ENCODE measurements around the gene TRIM43B.
"Not testable (repeated sequence)": the region's sequence is repeated elsewhere in the genome, so short reads cannot be mapped to it uniquely, and the experiment has no call there.

Gene TRIM43B

GRCh38 chr2:95484654-95485053 is at the start of gene TRIM43B:
TSS of gene TRIM43B (minus strand) at chr2:95484754. CDS start at chr2:95482714, 2,040 bp downstream.
- DNase-seq (ENCODE audit: low spot score), result not testable (repeated sequence)

DNA sequence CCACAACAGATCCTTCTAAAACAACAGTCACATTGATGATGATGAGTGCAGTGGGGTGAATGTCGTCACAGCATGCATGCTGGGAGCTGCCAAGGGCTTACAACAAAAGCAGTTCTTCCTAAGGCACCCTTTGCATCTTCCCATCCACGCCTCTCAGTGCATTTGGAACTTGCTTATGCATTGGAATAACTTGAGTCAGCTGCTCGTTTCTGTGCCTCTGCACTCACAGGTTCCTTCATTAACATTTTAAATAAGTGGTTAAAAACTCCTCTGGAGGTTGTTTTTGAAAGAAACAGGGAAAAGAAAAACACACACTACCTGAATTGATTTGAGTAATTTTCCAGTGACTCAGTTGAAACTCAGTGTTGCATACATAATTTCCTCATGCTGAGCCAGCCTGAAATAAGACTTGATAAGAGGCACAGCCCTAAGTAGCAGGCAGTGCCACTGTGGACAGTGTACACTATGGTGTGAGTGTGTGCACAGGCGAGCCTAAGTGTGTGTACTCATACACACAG is 46.8 kb upstream of the TRIM43B start:
- DNase-seq (ENCODE audit: low spot score), result no peak

DNA sequence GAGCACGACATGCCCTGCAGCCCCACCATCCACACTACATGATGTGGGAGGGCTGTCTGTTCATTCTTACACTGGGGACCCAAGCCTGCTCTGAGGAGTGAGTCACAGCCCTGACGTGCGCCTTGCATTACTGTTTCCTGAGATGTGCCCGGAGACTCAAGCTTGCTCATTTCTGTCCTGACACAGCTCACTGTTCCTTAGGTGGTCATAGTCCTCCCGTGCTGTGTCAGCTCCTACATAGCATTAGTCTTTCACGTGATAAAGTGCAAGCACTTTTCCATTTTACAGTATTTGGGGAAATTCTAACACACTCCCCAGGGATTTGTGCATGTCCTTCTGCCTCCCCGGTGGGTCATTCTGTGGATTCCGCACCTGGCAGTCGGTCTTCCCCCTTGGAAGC is 46.2 kb upstream of the TRIM43B start:
- DNase-seq (ENCODE audit: low spot score), result no peak

- no peak for DNase-seq (ENCODE audit: low spot score)
These were observed 42.1 kb upstream of the TRIM43B start for GRCh38 chr2:95526360-95527341.

- DNase-seq (ENCODE audit: low spot score), result peak; percentile 15
These were observed 40.9 kb upstream of the TRIM43B start for GRCh38 chr2:95525294-95526035.

DNA sequence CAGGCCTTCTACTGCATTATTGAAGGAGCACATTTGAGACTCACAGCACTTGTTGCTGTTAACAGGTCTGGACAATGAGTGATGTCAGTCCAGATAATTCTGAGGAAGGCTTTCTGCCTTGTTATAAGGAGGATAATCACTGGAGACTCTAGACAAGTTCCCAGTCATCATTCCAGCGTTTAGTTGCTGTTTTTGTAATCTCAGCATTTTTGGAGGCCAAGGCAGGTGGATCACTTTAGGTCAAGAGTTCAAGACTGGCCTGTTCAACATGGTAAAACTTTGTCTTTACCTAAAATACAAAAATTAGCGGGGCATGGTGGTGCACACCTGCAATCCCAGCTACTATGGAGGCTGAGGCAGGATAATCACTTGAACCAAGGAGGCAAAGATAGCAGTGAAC is 39.6 kb upstream of the TRIM43B start:
- no peak for DNase-seq (ENCODE audit: low spot score)

DNA sequence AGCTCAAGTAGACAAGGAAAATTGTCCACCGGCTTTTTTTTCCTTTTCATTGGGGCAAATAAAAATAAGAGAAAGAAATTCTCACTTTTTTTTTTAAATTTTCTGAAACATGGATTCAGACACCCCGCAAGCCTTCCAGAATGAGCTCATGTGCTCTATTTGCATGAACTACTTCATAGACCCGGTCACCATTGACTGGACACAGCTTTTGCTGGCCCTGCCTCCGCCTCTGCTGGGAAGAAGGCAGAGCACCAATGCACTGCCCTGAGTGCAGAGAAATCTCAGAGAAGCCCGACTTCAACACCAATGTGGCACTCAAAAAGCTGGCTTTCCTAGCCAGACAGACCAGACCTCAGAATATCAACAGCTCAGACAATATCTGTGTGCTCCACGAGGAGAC is 30.2 kb upstream of the TRIM43B start:
- DNase-seq (ENCODE audit: low spot score), result no peak

DNA sequence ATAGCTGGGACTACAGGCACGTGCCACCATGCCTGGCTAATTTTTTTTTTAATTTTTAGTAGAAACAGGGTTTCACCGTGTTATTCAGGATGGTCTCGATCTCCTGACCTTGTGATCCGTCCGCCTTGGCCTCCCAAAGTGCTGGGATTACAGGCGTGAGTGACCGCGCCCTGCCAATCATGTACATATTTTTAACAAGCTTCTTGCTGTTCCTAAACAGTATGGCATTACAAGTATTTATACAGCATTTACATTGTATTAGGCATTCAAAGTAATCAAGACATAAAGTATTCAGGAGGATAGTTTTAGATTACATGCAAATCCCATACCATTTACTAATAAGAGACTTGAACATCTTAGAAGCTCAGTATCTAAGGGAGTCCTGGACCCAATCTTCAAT is 29.7 kb upstream of the TRIM43B start:
- DNase-seq (ENCODE audit: low spot score), result not testable (repeated sequence)

DNA sequence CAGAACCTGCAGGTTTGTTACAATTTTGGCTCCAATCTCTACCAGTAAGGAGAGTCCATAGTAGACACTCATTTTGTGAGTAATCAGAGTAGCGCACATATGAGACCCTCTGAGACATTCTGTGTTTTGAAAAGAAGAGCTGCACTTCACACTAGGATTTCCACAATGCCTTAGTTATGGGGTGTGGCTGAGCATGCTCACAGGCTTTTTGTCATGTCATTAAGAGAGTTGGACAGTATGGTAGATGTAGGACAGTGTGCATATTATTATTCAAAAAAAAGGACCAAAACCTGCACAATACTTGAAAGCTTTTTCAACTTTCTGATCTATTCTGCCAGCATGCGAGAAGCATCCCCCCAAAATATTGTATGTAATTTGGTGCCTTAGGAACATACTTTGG is 24.9 kb upstream of the TRIM43B start:
- no peak for DNase-seq (ENCODE audit: low spot score)

DNA sequence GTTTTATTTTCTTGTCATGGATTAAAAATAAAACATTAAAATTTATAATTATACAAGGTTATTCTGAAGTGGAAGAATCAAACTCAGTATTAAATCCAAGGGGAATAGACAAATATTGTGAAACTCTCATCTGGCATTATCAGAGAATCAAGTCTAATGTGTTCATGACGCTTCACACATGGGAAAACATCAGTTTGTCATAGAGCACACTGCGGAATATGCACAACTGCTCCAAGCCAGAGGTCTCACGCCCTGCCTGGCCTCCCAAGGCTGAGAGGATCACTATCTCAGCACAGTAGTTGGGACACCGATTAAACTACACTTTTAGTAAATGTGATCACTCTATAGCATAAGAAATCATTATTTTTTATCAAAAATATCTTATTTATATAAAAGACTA is 20.7 kb upstream of the TRIM43B start:
- DNase-seq (ENCODE audit: low spot score), result no peak

GRCh38 chr2:95500854-95501253 is 16.3 kb upstream of the TRIM43B start:
- no peak for DNase-seq (ENCODE audit: low spot score)

DNA sequence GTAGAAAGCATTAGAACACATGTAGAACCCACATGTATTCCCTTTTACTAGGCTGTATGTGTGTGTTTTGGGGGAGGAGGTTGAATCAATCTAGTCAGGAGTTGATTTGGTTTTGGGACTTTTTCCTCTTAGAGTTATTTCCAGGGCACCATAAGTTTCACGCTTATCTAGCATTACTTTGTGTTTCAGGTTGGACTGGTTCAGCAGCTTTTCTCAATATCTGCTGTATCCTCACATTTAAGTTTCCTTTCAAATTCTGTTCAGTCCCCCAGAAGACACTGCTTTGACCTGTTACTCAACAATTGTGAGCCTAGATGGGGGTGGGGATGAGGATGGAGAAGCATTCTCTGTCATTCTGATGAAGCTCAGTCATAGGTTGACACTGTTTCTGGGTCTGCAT is 7.5 kb upstream of the TRIM43B start:
- not testable (repeated sequence) for DNase-seq (ENCODE audit: low spot score)

- DNase-seq (ENCODE audit: low spot score), result not testable (repeated sequence)
These were observed 9.5 kb downstream of the TRIM43B start for GRCh38 chr2:95475025-95475424.

DNA sequence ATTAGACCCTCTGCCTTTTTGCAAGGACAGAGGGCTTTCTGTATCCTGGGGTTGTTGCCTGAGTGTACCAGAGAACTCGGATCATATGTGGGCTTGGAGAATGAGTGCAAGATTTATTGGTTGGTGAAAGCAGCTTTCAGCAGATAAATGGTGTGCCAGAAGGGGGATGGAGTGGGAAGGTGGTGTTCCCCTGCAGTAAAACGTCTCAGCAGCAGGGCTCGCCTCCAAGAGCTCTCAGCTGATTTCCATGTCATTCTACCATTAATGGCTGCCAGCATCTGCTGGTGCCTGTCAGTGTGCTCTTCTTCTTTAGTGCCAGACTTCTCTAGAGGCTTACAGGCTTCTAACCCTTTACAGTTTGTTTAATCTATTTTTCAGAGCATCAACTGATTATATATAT is 16.6 kb downstream of the TRIM43B start:
- not testable (repeated sequence) for DNase-seq (ENCODE audit: low spot score)

GRCh38 chr2:95466572-95466971 is 18.0 kb downstream of the TRIM43B start:
- DNase-seq (ENCODE audit: low spot score), result not testable (repeated sequence)

GRCh38 chr2:95463292-95463691 is 21.3 kb downstream of the TRIM43B start:
- not testable (repeated sequence) for DNase-seq (ENCODE audit: low spot score)

DNA sequence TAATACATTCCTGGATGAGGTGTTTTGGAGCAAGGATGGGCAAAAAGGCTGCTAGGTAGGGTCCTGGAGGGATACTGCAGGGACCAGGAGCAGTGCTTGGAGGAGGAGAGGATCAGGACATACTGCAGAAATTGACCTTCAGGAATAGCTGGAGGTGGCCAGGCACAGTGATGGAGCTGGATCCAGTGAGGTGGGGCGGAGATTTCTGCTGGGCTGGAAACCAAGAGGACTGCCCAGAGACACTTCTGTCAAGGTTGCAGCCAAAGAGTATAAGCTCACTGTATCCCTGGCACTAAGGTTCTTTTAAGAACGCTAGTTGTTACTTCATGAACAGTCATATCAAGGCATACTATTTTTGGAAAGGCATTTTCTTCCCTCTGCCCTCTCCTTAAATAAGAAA is 39.2 kb downstream of the TRIM43B start:
- DNase-seq (ENCODE audit: low spot score), result not testable (repeated sequence)

GRCh38 chr2:95442474-95443099 is 42.0 kb downstream of the TRIM43B start:
- DNase-seq (ENCODE audit: low spot score), result not testable (repeated sequence)

DNA sequence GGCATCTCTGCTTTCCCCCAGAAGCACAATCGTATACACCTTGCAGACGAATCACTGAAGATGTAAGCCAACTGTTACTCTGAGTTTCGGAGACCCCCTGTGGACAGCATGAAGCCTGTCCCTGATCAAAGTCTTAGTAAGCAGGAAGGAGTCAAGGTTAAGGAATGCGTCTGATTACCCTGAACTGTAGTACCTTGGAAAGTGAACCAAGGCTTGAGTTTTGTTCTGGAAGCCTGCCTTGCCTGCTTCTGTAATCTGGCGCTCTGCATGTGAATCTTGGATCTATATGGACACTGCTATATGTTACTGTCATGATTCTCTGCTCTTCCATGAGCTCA is 48.7 kb downstream of the TRIM43B start:
- DNase-seq (ENCODE audit: low spot score), result not testable (repeated sequence)

DNA sequence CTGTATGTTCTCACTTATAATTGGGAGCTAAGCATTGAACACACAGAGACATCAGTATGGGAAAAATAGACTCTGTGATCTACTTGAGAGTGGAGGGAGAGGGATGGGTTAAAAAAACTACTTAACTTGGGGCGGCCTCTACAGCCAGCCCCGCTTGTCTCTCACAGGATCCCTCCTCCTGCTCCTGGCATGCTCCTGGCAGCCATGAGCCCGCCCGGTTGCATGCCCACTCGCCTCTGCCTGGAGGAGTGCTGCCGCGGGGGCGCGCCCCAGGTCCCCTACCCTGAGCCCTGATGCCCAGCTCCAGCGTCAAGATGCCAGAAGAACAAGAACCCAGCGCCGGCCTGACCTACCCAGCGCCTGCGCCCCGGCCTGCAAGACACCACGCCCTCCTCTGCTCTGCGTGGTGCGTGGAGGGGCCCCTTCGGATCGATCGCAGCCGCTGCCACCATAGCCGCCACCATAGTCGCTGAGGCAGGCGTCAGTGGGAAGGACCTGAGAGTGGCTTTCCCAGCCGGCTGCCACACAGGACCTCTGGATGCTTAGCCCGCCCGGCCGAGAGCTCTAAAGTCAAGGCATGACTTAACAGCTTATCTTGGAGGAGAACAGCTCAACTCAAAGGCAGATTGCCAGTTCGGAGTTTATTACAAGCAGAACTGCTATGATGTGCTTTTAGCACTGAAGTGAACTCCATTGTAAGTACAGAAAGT is 49.2 kb downstream of the TRIM43B start:
- not testable (repeated sequence) for DNase-seq (ENCODE audit: low spot score)

GRCh38 chr2:95434507-95435076 is 50.0 kb downstream of the TRIM43B start:
- DNase-seq (ENCODE audit: low spot score), result not testable (repeated sequence)
